CD4-positive, alpha-beta T cell treated with Interleukin-2 at 100 ng/mL for 4 hours (primary cell): ENCODE results near the gene HOXC11.

Source experiments
- DNase-seq: peaks from one replicate; pipeline ENCODE4 v3.0.0-alpha.2; 2020; ENCODE audit warnings: low spot score

Gene HOXC11

DNA sequence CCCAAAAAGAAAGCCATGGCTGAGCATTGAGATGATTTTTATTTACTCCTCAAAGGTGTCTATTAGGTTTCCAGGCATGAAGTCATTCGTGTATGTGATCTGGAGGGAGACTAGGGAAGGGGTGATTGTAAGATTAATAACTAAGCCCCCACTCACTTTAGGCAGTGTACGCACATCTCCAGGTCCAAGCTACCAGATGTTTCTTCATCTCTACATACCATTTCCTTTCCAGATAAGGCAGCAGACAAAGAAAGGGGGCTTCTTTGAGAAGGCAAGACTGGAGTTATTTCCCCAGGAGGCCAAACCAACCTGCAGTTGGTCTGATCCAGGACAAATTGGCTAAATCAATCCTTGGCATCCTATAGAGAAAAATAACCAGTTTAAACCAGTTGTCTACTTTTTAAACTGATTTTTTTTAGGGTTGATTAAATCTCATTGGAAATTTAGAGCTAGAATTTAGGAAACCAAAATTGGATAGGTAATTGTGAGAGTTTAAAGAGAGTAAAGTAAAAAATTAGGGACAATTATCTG, 30.4 kb upstream of the HOXC11 start:
- no peak for DNase-seq

DNA sequence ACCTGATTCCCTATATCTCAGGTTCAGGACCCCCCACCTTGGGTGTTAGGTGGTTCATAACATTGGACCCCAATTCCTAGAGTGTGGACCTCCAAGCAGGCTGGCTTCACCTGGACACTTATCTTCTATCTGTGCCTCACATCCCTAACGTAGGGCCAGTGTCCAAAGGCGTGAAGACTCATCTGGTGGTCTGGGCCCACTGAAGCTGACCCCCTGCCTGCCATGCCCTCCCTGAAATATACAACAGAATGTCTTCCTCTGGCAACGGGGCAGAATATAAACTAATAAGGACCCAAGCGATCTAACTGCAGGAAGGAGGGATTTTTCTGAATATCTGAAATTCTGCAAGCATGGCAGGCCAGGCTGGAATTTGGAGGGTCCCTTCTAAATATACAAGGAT, 28.7 kb upstream of the HOXC11 start:
- no peak for DNase-seq

DNA sequence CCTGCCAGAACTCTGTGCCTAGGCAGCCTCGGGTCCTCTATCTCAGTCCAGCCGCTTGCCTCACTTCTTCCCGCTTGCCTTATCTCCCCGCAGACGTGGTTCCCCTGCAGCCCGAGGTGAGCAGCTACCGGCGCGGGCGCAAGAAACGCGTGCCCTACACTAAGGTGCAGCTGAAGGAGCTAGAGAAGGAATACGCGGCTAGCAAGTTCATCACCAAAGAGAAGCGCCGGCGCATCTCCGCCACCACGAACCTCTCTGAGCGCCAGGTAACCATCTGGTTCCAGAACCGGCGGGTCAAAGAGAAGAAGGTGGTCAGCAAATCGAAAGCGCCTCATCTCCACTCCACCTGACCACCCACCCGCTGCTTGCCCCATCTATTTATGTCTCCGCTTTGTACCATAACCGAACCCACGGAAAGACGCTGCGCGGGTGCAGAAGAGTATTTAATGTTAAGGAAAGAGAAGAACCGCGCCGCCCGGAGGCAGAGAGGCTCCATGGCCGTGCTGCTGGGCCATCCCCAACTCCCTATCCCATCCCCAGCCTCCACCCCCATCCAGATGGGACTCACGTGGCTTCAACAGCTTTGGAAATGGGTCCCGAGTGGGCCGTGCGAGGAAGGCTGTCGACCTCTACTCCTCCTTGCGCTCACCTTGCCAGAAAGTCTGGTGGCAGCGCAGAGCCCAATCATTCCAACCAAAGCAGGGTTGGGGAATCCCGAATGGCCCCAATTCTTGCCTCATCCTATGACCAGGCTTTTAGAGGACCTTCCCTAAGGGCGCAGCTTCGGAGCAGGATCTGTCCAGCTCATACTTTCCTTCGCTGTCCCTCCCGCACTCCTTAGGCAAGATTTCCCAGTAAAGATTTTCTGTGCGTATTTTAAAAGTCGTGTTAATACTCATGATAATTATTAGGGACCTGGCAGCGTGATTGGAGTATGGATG, 27.7 kb upstream of the HOXC11 start:
- no peak for DNase-seq

DNA sequence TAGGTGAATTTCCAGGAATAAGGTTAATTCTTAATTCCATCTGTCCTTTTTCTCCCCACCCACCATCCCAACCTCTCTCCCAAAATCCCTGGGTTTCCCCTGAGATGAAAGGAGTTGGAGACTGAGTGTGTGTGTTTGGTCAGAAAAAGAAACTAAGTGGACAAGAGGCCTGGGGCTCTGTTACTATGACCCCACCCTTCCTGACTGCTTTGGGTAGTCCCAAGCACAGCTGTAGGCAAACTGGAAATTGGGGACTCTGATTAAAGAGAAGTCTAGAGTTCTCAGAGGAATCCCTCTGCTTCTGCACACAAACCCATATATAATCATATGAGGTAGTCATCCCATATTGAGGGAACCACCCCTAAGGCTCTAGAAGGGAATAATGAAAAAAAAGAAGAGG, 25.2 kb upstream of the HOXC11 start:
- DNase-seq: no peak

DNA sequence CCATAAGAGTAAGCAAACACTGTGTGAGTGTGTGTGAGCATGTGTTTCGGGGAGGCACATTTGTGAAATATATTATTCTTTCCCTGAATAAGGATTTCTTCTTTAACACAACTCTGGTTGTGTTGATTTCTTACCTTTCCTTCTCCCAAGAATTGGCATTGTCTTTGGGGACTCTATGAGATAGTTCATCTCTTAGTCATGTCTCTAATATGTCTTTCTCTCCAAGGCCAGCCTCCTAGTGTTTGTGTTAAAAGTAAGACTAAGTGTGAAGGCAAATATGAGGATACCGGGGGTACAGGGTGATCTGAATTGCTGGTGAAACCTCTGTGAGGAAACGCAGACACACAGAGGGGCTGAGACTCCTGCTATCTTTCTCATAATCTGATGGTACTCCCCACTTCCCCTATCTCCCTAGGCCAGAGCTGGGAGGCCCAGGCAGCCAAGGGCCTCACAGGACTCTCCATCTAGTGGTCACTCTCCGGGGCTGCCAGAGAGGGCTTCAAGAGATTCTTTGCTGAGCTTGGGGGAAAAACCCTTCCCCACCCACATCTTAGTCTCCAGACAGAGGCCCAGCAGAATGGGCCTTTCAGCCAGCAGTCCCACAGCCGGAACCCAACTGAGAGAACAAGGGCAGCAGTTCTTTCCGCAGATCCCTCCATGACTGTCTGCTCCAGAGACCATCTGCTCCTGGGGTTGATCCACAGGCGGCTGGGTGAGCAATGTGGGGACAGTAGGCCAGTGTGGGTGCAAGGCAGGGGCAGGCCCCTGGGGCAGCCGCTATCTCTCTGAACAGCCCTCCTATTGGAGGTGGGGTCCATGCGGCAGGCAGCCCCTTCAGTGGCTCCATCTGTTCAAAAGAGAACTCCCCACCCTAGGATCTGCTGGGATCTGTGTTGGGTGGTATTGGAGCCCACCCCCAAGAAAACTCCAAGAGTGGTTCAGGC, 24.0 kb upstream of the HOXC11 start:
- DNase-seq: no peak

DNA sequence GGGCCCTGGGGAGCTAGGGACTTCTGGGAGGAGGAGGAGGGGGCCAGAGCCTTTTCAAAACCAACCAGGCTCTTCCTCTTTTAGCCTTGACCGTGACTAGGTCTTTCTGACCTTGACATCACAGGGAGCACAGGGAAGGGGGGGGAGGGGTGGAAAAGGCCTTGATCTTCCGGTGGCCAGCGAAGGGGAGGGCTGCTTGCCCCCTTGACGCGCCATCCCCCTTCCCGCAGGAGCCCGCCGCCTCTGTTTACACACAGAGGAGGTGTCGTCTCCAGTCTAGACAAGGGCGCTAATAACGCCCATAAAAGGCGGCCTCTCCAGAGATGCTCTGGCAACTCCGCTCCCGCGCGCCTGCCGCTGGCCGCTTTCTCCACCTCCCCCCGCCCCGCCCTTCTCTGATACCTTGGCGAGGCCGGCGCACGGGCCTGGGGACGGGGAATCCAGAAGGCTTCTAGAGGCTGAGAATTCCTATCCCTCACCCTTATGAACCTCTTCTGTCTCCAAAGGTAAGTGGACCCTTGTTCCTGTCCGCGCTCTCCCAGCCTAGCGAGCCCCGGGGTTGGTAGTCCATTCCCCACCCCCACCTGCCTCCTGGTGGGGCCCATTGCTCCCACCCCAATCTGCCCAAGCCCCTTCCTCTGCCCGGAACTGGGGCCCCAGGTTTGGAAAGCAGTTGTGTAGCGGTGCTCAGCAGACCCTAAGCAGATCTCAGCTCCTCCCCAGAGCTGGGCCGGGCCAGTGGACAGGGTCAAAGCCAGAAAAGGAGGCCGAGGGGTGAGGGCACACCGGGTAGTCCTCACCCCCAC, 23.1 kb upstream of the HOXC11 start:
- no peak for DNase-seq

DNA sequence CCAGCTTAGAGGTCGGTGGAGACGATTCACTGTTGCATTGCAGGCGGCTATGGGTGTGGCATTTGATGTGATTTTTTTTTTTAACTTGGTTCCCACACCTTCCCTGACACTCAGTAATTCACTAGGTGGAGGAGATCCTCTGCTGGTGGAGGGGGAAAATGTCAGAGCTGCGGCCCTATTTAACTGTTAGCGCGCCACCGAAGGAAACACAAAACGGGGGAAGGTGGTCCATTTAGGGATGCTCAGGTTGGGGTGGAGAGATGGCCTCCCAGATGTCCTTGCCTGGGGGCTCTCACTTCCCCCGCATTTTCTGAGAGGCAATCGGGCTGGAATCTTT, 22.5 kb upstream of the HOXC11 start:
- DNase-seq: no peak

DNA sequence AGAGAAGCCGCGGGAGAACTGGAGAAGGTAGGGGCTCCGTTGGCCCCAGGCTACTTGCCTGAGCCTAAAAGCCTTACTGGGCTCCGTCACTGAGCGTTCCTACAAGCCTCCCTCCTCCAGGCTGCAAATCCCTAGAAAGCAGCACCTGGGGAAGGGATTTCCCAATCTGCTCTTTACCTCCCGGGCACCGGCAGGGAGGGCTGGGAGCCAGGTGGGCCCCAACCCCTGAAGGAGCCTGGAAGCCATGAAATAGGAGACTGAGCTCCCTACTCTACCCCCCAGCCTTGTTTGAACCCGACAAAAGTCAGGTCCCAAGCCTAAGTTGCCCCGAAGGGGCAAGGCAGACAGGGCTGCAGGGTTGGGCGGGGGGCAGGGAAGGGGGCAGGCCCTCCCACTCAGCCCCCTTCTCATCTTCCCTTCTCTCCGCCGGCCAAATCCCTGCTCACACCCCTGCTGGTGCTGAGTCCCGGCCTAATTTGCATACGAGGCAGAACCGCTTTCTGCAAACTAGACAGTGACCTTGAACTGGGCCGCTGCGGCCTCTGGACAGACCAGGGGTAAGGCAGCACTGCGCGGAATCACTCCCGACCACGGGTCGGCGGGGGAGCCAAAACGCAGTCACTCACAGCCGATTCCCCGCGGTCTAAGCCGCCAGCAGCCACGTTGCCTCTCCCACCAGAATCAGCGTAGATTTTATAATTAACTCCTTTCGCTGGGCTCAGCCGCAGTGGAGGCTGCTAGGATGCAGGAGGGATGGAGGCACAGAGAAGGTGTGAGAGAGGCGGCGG, 21.9 kb upstream of the HOXC11 start:
- no peak for DNase-seq

DNA sequence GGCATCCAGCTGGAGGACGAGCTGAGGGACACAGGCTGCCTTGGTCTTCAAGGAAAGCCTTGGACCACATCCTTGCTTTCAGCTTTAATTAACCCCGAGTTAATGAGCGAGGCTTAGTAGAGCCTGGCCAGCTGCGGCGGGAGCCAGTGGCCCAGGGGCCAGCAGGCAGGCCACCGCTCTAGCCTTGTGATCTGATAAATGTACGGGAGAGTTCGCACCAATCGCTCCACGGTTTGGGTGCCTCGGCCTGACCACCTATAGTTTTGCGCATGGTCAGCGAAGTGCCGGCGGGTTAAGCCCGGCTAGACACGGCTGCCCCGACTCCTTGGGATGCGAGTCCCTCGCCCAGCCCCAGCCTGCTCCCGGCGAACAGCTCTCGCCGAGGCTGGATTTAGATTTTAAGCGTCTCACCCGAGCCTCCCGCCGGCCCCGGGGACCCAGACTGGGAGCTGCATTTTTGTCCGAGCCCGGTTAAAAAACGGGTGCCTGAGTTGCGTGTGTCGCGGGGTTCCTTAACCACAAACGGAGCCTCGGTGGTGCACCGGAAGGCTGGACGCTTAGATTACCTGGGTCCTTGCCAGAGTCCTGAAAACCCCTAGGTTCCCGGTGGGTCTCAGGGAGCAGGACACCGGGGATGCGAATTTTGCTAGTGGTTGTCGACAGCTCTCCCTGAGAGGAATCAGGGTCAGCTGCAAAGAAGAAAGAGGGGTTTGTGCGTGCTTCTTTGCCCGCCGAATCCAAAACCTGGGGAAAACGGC, 21.2 kb upstream of the HOXC11 start:
- no peak for DNase-seq

DNA sequence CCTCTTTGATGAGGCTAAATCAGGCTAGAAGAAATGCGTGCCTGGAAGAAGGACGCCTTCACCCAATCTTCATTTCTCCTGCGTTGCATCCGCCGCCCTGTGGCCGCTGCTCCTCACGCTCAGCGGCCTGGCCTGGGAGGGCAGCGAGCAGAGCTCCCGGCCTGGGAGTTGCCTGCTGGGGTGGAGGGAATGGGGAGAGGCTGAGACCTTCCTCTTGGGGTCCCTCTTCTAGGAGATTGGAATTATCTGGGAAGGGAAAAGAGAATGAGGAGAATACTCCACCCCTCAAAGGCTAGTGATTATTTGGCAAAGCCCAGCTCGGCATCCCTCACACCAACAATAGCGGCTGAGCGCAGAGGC, 20.6 kb upstream of the HOXC11 start:
- no peak for DNase-seq

DNA sequence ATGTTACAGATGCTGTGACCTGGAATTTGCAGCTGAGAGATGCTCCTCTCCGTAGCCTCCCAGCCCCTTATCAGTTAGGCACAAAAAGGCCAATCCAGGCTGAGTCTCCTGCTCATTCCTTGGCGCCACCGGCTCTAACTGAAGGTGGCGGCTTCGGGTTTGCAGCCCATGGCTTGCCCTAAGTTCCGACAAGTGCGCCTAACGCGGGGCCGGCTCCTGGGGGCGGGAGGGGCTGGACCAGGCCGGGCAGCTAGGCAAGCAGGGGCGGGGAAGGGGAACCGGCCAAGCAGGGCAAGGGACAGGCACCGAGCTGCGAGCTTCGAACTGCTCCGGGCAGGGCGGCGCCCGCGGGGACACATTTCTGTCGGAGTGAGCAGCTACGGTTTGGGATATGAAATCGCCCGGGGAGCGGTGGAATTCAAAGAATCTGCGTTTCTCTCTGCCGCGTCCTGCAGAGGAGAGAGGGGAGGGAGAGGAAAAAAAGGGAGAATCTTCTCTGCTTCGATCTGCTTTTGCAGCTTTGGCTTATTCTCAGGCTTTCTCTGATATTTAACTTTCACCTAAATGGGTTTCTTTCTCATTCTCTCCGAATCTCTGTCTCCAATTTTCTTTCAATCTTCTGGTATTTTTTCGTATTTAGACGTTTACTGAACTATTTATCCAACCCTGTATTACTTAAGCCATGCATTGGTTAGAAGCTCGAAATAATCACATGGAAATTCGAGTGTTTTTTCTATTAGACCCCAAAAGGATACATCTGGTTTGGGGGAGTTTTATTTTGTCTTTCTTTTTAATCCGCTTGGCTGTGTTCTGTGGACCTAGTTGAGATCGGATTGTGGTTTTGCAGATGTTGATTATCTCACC, 19.8 kb upstream of the HOXC11 start:
- no peak for DNase-seq

DNA sequence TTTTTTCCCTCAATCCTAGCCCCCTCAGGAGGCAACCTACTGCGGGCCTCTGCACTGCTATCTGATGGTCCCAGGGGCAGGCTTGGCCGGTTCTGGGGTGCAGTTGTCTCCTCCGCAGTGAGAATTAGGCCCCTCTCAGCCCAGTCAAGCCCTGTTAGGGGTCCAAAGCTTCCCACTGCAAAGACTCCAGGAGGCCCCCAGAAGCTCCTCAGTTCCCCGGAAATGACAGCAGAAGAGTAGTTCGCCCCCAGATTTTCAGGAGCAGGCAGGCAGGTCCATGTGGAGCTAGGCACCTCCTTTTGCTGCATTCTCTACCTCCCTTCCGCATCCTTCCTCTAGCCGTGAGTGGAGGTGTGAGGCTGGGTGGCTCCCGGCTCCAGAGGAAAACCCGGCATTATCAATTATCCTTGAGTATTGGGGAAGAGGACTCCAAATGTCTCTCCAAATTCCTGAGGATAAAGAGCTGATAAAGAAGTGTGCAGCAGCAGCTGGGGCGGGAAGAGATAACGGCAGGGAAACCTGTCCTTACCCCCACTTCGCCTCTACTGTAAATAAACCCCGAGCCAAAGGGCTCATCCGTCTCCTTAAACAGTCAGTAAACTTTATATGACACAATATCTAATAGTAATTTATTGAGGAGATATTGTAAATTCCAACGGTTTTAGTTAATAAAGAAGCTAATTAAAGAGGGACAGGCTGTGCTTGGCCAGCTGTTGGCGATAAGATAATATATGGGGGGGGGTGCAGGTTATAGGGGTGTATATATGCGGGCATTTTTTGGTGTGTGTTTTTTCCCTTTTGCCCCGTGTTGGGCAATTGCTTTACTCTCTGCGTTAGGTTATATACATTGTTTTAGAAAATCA, 18.9 kb upstream of the HOXC11 start:
- DNase-seq: no peak

DNA sequence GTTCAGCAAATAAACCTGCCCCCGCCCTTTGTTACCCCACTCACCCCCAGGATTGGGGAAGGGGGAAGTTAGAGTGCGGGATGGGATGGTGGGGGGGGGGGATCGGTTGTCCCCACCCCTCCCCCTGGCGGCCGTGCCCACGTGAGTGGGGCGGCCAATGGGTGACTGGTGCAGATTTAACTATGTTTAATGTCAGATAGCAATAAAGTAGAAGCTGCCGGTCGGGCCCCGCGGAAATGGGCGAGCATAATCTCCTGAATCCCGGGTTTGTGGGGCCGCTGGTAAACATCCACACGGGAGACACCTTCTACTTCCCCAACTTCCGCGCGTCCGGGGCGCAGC, 18.3 kb upstream of the HOXC11 start, which contains the start of gene HOXC12:
Gene HOXC12, plus strand, starts transcription at position 210 of the 342 bp plus-strand sequence. Its CDS starts 27 bp downstream, at position 237.
- no peak for DNase-seq

DNA sequence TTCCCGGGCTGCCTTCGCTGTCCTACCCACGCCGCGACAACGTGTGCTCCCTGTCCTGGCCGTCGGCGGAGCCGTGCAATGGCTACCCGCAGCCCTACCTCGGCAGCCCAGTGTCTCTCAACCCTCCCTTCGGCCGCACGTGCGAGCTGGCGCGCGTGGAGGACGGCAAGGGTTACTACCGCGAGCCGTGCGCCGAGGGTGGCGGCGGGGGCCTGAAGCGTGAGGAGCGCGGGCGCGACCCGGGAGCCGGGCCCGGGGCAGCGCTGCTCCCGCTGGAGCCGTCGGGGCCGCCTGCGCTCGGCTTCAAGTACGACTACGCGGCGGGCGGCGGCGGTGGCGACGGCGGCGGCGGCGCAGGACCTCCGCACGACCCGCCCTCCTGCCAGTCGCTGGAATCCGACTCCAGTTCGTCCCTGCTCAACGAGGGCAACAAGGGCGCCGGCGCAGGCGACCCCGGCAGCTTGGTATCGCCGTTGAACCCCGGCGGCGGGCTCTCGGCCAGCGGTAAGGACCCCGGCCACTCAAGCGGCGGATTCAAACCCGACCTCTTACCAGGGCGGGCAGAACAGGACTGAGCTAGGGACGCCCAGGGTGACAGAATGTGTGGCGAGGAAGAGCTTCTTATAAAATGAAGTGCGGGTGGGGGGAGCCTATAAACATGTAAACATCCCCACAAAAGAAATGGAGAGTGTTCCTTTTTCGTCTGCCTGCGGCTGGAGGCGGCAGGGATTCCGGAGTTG, 17.7 kb upstream of the HOXC11 start:
- DNase-seq: no peak

DNA sequence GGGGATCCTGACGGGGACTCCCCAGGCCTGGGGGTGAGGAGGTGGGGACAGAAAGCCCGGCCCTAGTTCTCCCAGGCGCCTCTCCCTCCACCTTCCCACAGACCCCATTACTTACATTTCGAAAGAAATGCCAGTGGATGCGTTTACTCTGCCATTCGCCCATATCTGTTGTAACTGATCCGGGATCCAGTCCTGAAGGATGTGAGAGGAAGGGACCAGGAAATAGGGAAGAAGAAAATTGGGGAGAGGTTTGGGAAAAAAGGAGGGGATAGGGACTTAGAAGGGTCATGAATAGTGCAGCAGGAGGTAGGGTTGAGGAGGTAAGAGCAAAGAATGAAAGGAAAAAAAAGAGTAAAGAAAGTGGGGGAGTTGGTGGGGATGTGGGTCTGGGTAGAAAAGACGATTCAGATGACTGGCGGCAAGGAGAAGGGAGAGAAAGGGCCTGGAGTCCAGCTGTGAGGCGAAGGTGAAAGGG, 17.1 kb upstream of the HOXC11 start:
- DNase-seq: no peak

DNA sequence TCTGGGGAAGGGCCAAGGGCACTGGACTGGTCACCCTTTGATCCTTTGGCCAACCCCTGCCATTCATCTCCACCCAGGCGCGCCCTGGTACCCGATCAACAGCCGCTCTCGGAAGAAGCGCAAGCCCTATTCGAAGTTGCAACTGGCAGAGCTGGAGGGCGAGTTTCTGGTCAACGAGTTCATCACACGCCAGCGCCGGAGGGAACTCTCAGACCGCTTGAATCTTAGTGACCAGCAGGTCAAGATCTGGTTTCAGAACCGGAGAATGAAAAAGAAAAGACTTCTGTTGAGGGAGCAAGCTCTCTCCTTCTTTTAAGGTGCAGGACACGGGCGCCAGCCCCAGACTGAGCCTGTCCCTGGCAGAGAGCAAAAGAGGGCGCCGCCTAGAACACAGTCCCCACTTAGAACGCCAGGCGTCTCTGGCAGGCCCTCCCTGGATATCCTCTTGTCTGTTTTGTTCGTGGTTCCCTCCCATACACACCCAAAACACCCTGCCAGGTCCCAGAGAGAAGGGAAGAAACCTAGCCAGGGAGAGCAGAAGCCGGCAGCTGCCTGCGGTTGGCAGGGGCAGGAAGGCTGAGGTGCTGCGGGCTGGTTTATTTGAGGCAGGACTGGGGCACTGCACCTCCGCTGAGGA, 16.6 kb upstream of the HOXC11 start:
- no peak for DNase-seq

DNA sequence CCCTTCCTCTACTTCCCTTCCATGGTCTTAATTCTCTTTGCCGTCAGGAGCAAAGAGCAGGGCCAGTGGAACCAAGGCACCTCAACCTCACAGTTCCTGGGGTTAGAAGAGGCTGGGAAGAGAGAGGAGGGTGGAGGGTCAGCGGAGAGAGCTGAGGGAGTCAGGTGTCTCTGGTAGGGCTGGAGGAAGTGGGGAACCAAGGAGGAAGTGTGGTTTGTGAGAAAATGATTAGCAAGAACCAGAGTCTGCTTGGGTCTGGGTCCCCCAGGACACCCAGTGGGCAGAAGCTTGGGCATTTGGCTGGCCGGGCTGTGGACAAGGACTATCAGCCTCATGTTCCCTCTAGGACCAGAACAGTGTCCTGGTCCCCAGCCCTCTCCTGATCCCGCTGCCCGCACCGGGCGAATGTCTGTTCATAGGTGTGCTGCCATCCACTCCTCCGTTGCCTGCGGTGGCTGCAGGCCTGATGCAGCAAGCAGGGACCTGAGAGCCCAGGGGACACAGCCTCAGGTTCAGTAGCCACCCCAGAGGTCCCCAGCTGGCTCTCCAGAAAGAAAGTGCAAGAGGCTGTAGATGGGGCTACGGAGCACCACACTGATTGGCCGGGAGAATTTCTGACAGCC, 15.9 kb upstream of the HOXC11 start:
- DNase-seq: no peak
